ENCODE results near the gene COCH. TPM values are rescaled to one million over a fixed set of nuclear protein-coding genes. Genes with fewer than 3 reads are reported as not detected.

COCH gene
- 0.61 and 0.65 TPM in 2 replicates for total RNA-seq

GRCh38 chr14:30874120-30874998 is at the start of gene COCH:
Gene COCH, plus strand, starts transcription at chr14:30874559. Its CDS starts 380 bp downstream, at chr14:30874939.

Other genes starting within 250 kb of the COCH start
- 4.5 and 10.8 TPM in 2 replicates for gene AP4S1, start 151.1 kb downstream of the COCH start, total RNA-seq
- 46.4 and 60.2 TPM in 2 replicates for gene STRN3, start 151.8 kb downstream of the COCH start, total RNA-seq

All from epithelial cell of umbilical artery (primary cell).